WERI-Rb-1 (cell line): Measurements from ENCODE around the gene SYTL5.

Experiments used
- DNase-seq: peaks from one replicate; pipeline ENCODE4 v3.0.0-alpha.2; 2020
- H3K27ac ChIP-seq: fragments of 250-450 bp; sonication (Bioruptor Pico); 2 replicates; pipeline ENCODE4 v1.5.1; 2020; ENCODE audit warnings: mild to moderate bottlenecking, moderate library complexity
- H3K27me3 ChIP-seq: fragments of 250-450 bp; sonication (Bioruptor Pico); 2 replicates; pipeline ENCODE4 v1.5.1; 2021; ENCODE audit warnings: mild to moderate bottlenecking, low read depth, moderate library complexity; ENCODE audit not compliant: insufficient read depth, severe bottlenecking
- H3K36me3 ChIP-seq: fragments of 250-450 bp; sonication (Bioruptor Pico); 2 replicates; pipeline ENCODE4 v1.5.1; 2020; ENCODE audit warnings: mild to moderate bottlenecking, moderate library complexity
- H3K4me3 ChIP-seq: 2 replicates; pipeline ENCODE4 v1.5.1; 2011; ENCODE audit warnings: low read depth, mild to moderate bottlenecking, control low read depth, low read length
- H3K9me3 ChIP-seq: fragments of 250-450 bp; sonication (Bioruptor Pico); 2 replicates; pipeline ENCODE4 v1.5.1; 2021; ENCODE audit warnings: mild to moderate bottlenecking, moderate library complexity; ENCODE audit not compliant: severe bottlenecking
- TF ChIP-seq, protein P1 (sequence below): IDR thresholded peaks from 2 replicates; pipeline ENCODE4 v1.5.1; 2011; ENCODE audit warnings: low read depth, mild to moderate bottlenecking, control low read depth, inconsistent platforms, low read length

SYTL5 gene

GRCh38 chrX:38028300-38028699 lies 21.9 kb downstream of the SYTL5 start:
- no peaks in the 10 kb centered on the region for H3K27me3 ChIP-seq
- H3K27ac ChIP-seq, result no peak overlapping the region
- H3K36me3 ChIP-seq, result no peaks in the 10 kb centered on the region
- H3K9me3 ChIP-seq, result no peaks in the 10 kb centered on the region
- H3K4me3 ChIP-seq, result no peak overlapping the region
- no peak for DNase-seq
- TF ChIP-seq, protein P1, sequence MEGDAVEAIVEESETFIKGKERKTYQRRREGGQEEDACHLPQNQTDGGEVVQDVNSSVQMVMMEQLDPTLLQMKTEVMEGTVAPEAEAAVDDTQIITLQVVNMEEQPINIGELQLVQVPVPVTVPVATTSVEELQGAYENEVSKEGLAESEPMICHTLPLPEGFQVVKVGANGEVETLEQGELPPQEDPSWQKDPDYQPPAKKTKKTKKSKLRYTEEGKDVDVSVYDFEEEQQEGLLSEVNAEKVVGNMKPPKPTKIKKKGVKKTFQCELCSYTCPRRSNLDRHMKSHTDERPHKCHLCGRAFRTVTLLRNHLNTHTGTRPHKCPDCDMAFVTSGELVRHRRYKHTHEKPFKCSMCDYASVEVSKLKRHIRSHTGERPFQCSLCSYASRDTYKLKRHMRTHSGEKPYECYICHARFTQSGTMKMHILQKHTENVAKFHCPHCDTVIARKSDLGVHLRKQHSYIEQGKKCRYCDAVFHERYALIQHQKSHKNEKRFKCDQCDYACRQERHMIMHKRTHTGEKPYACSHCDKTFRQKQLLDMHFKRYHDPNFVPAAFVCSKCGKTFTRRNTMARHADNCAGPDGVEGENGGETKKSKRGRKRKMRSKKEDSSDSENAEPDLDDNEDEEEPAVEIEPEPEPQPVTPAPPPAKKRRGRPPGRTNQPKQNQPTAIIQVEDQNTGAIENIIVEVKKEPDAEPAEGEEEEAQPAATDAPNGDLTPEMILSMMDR, result no peak

DNA sequence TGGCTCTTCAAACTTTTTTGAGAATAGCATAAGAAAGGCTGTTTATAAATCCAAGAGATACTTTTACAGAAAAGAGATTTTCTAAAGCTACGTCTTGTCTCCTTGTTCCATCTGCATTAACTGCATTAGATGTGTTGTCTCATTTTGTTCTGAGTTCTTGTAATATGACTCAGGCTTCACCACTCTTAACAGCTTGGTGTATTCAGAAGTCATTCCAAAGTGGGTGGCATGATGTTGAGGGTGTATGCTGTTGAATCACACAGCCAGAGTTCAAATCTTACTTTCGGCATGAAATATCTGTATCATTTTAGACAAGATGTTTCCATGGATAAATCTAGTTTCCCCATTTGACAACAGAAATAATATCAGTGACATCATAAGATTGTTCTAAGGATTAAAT lies 30.1 kb downstream of the SYTL5 start:
- H3K4me3 ChIP-seq, result no peak overlapping the region
- H3K36me3 ChIP-seq, result no peaks in the 10 kb centered on the region
- no peak overlapping the region for H3K27ac ChIP-seq
- no peaks in the 10 kb centered on the region for H3K27me3 ChIP-seq
- DNase-seq, result no peak
- TF ChIP-seq, protein P1, result no peak
- no peaks in the 10 kb centered on the region for H3K9me3 ChIP-seq

- TF ChIP-seq, protein P1, result no peak
- H3K27me3 ChIP-seq, result no peaks in the 10 kb centered on the region
- no peaks in the 10 kb centered on the region for H3K9me3 ChIP-seq
- H3K4me3 ChIP-seq, result no peak overlapping the region
- DNase-seq, result no peak
- H3K27ac ChIP-seq, result no peak overlapping the region
- no peaks in the 10 kb centered on the region for H3K36me3 ChIP-seq
Observed at GRCh38 chrX:38038501-38038900, 32.1 kb downstream of the SYTL5 start.

DNA sequence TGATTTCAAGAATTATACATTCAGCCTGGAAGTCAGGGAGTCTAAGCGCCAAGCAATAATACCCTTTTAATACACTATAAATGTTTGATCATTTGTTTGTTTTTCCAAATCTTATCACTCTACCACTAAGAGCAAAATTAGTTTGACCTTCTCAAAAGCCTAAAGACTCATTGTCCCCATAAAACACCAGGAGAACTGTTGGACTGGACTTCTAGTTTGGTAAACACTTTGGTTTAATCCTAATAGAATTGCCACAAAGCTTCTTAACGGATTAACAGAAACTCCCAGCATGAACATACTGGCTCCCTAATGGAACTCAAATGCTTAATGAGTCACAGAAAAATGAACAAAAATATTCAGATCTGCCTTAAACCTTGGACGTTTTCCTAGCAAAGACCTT lies 34.9 kb downstream of the SYTL5 start:
- no peak overlapping the region for H3K4me3 ChIP-seq
- H3K9me3 ChIP-seq, result no peaks in the 10 kb centered on the region
- H3K27ac ChIP-seq, result no peak overlapping the region
- H3K36me3 ChIP-seq, result no peaks in the 10 kb centered on the region
- H3K27me3 ChIP-seq, result no peaks in the 10 kb centered on the region
- DNase-seq, result no peak
- TF ChIP-seq, protein P1, result no peak

- Histone ChIP-seq H3K27me3 (no peaks in the 10 kb centered on the region), H3K4me3 (no peak overlapping the region), H3K36me3 (no peaks in the 10 kb centered on the region), H3K9me3 (no peaks in the 10 kb centered on the region), H3K27ac (no peak overlapping the region)
- TF ChIP-seq, protein P1, result no peak
- DNase-seq, result no peak
Observed at GRCh38 chrX:38044701-38045100, 38.3 kb downstream of the SYTL5 start.

- H3K36me3 ChIP-seq, result no peaks in the 10 kb centered on the region
- no peaks in the 10 kb centered on the region for H3K9me3 ChIP-seq
- no peak overlapping the region for H3K4me3 ChIP-seq
- no peaks in the 10 kb centered on the region for H3K27me3 ChIP-seq
- H3K27ac ChIP-seq, result no peak overlapping the region
- TF ChIP-seq, protein P1, result no peak
- no peak for DNase-seq
Observed at GRCh38 chrX:38045538-38046096, 39.3 kb downstream of the SYTL5 start.
